SK-N-SH treated with all-trans-retinoic acid at 6 μM for 48 hours (cell line): ENCODE data around the gene SUCLA2.
A peak's percentile ranks its signal among the peaks of the same experiment; 100 is the strongest.
"Not testable (repeated sequence)": the region's sequence is repeated elsewhere in the genome, so short reads cannot be mapped to it uniquely, and the experiment has no call there.

Experiments used
- ATAC-seq: fragments of 200-7000 bp; cut with Tn5 transposase; 3 replicates; pipeline ENCODE4 v1.9.1; 2020; ENCODE audit warnings: mild to moderate bottlenecking, moderate library complexity
- ARNTL ChIP-seq: fragments of 450-650 bp; formaldehyde crosslinking; IDR thresholded peaks from 2 replicates; pipeline ENCODE4 v1.5.0; 2020; ENCODE audit warnings: low read depth, mild to moderate bottlenecking, moderate library complexity, borderline replicate concordance
- BACH2 ChIP-seq: fragments of 250-450 bp; sonication (Bioruptor Pico); IDR thresholded peaks from 2 replicates; pipeline ENCODE4 v1.9.0; 2021; ENCODE audit warnings: mild to moderate bottlenecking, borderline replicate concordance
- CSDC2 ChIP-seq: fragments of 250-450 bp; sonication (Bioruptor Pico); IDR thresholded peaks from 2 replicates; pipeline ENCODE4 v1.5.0; 2020; ENCODE audit warnings: mild to moderate bottlenecking, moderate library complexity
- ESRRG ChIP-seq: fragments of 250-450 bp; sonication (Bioruptor Pico); IDR thresholded peaks from 2 replicates; pipeline ENCODE4 v1.6.1; 2021; ENCODE audit warnings: mild to moderate bottlenecking
- GLIS3 ChIP-seq: fragments of 250-450 bp; sonication (Bioruptor Pico); IDR thresholded peaks from 2 replicates; pipeline ENCODE4 v1.5.0; 2020; ENCODE audit warnings: mild to moderate bottlenecking, moderate library complexity
- ISL1 ChIP-seq: fragments of 250-450 bp; sonication (Bioruptor Pico); IDR thresholded peaks from 2 replicates; pipeline ENCODE4 v2.1.2; 2022; ENCODE audit warnings: mild to moderate bottlenecking, moderate library complexity
- OSR1 ChIP-seq: fragments of 250-450 bp; sonication (Bioruptor Pico); IDR thresholded peaks from 2 replicates; pipeline ENCODE4 v1.8.0; 2022; ENCODE audit warnings: moderate library complexity, mild to moderate bottlenecking, inconsistent platforms
- PPARA ChIP-seq: fragments of 250-450 bp; sonication (Bioruptor Pico); IDR thresholded peaks from 2 replicates; pipeline ENCODE4 v1.5.0; 2020; ENCODE audit warnings: mild to moderate bottlenecking, borderline replicate concordance
- RARB ChIP-seq: fragments of 250-450 bp; sonication (Bioruptor Pico); IDR thresholded peaks from 2 replicates; pipeline ENCODE4 v1.8.0; 2021; ENCODE audit warnings: mild to moderate bottlenecking, moderate library complexity
- SNAI2 ChIP-seq: fragments of 250-450 bp; sonication (Bioruptor Pico); IDR thresholded peaks from 2 replicates; pipeline ENCODE4 v1.5.0; 2020; ENCODE audit warnings: mild to moderate bottlenecking, moderate library complexity
- TCF4 ChIP-seq: fragments of 250-450 bp; sonication (Bioruptor Pico); IDR thresholded peaks from 2 replicates; pipeline ENCODE4 v1.8.0; 2021; ENCODE audit warnings: mild to moderate bottlenecking, moderate library complexity, borderline replicate concordance
- TOX ChIP-seq: fragments of 250-450 bp; sonication (Bioruptor Pico); IDR thresholded peaks from 2 replicates; pipeline ENCODE4 v1.8.0; 2021; ENCODE audit warnings: mild to moderate bottlenecking, moderate library complexity, borderline replicate concordance
- ZC3H10 ChIP-seq: fragments of 250-450 bp; sonication (Bioruptor Pico); IDR thresholded peaks from 2 replicates; pipeline ENCODE4 v1.5.1; 2021; ENCODE audit warnings: mild to moderate bottlenecking, moderate library complexity
- ZFP30 ChIP-seq: fragments of 450-650 bp; formaldehyde crosslinking; IDR thresholded peaks from 2 replicates; pipeline ENCODE4 v1.5.0; 2022; ENCODE audit warnings: mild to moderate bottlenecking, moderate library complexity
- ZNF565 ChIP-seq: fragments of 450-650 bp; formaldehyde crosslinking; conservative IDR thresholded peaks from 2 replicates; pipeline ENCODE4 v1.5.0; 2020; ENCODE audit warnings: low read depth, mild to moderate bottlenecking, moderate library complexity
- ZNF70 ChIP-seq: fragments of 450-650 bp; formaldehyde crosslinking; IDR thresholded peaks from 2 replicates; pipeline ENCODE4 v1.5.0; 2020; ENCODE audit warnings: mild to moderate bottlenecking, moderate library complexity
- ZNF8 ChIP-seq: fragments of 450-650 bp; formaldehyde crosslinking; IDR thresholded peaks from 2 replicates; pipeline ENCODE4 v1.5.0; 2020; ENCODE audit warnings: mild to moderate bottlenecking, moderate library complexity
- TF ChIP-seq, protein P1 (sequence below): fragments of 250-450 bp; sonication (Bioruptor Pico); IDR thresholded peaks from 2 replicates; pipeline ENCODE4 v1.5.1; 2020; ENCODE audit warnings: low read depth, mild to moderate bottlenecking, moderate library complexity
- TF ChIP-seq, protein P2 (sequence below): fragments of 250-450 bp; sonication (Bioruptor Pico); IDR thresholded peaks from 2 replicates; pipeline ENCODE4 v1.5.1; 2021; ENCODE audit warnings: mild to moderate bottlenecking, moderate library complexity
- TF ChIP-seq, protein P3 (sequence below): fragments of 250-450 bp; sonication (Bioruptor Pico); IDR thresholded peaks from 2 replicates; pipeline ENCODE4 v1.8.0; 2021; ENCODE audit warnings: low read depth, mild to moderate bottlenecking, moderate library complexity, borderline replicate concordance
- TF ChIP-seq, protein P4 (sequence below): fragments of 250-450 bp; sonication (Bioruptor Pico); IDR thresholded peaks from 2 replicates; pipeline ENCODE4 v1.5.0; 2020; ENCODE audit warnings: mild to moderate bottlenecking, moderate library complexity
- TF ChIP-seq, protein P5 (sequence below): fragments of 250-450 bp; sonication (Bioruptor Pico); IDR thresholded peaks from 2 replicates; pipeline ENCODE4 v1.8.0; 2020; ENCODE audit warnings: mild to moderate bottlenecking, moderate library complexity, borderline replicate concordance

SUCLA2 gene

DNA sequence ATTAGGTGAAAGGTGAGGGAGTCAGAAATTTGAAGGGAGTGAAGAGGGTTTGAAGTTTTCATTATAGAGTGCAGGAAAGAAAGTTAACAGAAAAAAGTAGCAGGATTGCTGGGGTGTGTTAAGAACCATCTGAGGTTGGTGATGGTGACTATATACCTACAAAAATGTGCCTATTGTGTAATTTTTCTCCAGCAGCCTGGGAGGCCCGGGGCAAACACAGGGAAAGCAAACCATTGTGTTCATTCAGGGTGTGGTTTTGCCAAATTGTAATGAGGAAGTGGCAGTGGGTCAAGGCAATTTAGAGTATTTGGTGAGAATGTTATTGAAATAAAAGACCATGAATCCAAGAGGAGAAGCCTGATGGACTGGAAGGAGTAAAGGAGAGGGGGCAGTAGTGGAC, 8.2 kb upstream of the SUCLA2 start:
- TF ChIP-seq ARNTL (CRISPR knock-in tag), result no peak
- TF ChIP-seq ESRRG (CRISPR knock-in tag), result no peak
- no peak for TF ChIP-seq PPARA (CRISPR knock-in tag)
- ATAC-seq, result no peak

DNA sequence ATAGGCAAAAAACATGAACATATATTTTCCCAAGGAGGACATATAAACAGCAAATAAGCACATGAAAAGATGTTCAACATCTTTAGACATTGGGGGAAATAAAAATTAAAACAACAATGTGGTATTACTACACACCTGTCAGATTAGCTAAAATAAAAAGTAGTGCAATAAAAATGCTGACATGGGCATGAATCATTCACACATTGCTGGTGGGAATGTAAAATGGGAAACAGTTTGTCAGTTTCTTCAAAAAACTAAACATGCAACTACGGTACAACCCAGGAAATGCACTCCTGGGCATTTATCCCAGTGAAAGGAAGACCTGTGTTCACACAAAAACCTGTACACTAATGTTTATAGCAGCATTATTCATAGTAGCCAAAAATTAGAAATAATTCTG, 5.3 kb upstream of the SUCLA2 start:
- ATAC-seq, result no peak
- TF ChIP-seq GLIS3 (CRISPR knock-in tag), result no peak
- TF ChIP-seq ZNF565 (CRISPR knock-in tag), result no peak

DNA sequence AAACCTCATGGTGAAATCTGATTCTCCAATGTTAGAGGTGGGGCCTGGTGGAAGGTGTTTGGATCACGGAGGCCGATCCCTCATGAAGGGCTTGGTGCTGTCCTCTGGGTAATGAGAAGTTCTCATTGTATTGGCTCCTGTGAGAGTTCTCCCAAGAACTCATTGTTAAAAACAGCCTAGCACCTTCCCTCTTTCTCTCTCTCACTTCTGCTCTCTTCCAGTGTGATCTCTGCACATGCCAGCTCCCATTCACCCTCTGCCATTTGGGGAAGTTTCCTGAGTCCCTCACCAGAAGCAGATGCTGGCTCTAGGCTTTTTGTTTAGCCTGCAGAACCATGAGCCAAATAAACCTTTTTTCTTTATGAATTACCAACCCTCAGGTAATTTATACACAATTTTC, 3.1 kb upstream of the SUCLA2 start:
- ATAC-seq, result no peak
- TF ChIP-seq ZNF70, result no peak
- no peak for TF ChIP-seq ZFP30
- TF ChIP-seq ZNF8 (CRISPR knock-in tag), result no peak
- no peak for TF ChIP-seq ESRRG (CRISPR knock-in tag)
- TF ChIP-seq TOX (CRISPR knock-in tag), result no peak
- TF ChIP-seq, protein P1, sequence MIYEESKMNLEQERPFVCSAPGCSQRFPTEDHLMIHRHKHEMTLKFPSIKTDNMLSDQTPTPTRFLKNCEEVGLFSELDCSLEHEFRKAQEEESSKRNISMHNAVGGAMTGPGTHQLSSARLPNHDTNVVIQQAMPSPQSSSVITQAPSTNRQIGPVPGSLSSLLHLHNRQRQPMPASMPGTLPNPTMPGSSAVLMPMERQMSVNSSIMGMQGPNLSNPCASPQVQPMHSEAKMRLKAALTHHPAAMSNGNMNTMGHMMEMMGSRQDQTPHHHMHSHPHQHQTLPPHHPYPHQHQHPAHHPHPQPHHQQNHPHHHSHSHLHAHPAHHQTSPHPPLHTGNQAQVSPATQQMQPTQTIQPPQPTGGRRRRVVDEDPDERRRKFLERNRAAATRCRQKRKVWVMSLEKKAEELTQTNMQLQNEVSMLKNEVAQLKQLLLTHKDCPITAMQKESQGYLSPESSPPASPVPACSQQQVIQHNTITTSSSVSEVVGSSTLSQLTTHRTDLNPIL (CRISPR knock-in tag), result no peak
- no peak for TF ChIP-seq BACH2 (CRISPR knock-in tag)
- no peak for TF ChIP-seq ISL1
- TF ChIP-seq ZNF565 (CRISPR knock-in tag), result no peak
- no peak for TF ChIP-seq OSR1 (CRISPR knock-in tag)
- no peak for TF ChIP-seq RARB
- TF ChIP-seq, protein P2, sequence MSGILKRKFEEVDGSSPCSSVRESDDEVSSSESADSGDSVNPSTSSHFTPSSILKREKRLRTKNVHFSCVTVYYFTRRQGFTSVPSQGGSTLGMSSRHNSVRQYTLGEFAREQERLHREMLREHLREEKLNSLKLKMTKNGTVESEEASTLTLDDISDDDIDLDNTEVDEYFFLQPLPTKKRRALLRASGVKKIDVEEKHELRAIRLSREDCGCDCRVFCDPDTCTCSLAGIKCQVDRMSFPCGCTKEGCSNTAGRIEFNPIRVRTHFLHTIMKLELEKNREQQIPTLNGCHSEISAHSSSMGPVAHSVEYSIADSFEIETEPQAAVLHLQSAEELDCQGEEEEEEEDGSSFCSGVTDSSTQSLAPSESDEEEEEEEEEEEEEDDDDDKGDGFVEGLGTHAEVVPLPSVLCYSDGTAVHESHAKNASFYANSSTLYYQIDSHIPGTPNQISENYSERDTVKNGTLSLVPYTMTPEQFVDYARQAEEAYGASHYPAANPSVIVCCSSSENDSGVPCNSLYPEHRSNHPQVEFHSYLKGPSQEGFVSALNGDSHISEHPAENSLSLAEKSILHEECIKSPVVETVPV (CRISPR knock-in tag), result no peak
- no peak for TF ChIP-seq SNAI2 (CRISPR knock-in tag)
- TF ChIP-seq, protein P3, sequence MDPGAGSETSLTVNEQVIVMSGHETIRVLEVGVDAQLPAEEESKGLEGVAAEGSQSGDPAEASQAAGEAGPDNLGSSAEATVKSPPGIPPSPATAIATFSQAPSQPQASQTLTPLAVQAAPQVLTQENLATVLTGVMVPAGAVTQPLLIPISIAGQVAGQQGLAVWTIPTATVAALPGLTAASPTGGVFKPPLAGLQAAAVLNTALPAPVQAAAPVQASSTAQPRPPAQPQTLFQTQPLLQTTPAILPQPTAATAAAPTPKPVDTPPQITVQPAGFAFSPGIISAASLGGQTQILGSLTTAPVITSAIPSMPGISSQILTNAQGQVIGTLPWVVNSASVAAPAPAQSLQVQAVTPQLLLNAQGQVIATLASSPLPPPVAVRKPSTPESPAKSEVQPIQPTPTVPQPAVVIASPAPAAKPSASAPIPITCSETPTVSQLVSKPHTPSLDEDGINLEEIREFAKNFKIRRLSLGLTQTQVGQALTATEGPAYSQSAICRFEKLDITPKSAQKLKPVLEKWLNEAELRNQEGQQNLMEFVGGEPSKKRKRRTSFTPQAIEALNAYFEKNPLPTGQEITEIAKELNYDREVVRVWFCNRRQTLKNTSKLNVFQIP (CRISPR knock-in tag), result no peak
- no peak for TF ChIP-seq GLIS3 (CRISPR knock-in tag)
- no peak for TF ChIP-seq ARNTL (CRISPR knock-in tag)

DNA sequence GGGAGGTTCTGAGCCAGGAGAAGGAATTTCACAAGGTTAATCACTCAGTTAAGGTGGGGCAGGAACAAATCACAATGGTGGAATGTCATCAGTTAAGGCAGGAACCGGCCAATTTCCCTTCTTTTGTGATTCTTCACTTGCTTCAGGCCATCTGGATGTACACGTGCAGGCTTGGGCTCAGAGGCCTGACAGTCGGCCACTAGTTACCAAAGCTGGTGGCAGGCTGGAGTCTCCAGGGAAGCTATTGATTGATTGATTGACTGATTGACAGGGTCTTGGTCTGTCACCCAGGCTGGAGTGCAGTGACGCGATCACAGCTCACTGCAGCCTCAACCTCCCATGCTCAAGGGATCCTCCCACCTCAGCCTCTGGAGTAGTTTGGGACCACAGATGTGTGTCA, 926 bp upstream of the SUCLA2 start:
- not testable (repeated sequence) for ATAC-seq

DNA sequence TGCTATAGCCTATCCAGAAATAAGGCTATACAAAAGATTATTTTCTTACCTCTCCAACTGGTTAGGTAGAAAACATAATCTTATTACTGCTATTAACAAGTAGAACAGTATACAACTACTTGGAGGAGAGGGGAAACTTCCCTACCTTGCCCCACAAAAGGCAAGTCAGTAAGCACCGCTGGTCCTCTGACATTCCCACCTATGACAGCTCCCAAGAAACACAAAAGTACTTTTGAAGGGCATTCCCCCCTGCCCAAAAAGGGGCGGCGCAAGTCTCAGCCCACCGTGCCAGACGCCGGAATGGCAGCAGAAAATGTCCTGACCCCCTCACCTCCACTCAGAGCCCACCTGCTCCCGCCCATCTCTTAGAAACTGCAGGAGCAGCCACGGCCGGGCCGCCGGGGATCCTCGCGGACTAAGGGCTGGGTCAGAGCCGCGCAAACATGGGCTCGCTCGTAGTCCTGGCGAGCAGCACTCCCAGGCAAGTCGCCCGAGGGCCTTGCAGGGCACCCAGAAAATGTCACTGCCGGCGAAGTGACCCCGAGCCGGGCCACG, 437 bp downstream of the SUCLA2 start:
- ATAC-seq, result peak; percentile 58
- no peak for TF ChIP-seq ZNF8 (CRISPR knock-in tag)
- TF ChIP-seq RARB, result no peak
- no peak for TF ChIP-seq OSR1 (CRISPR knock-in tag)
- TF ChIP-seq TCF4 (CRISPR knock-in tag), result no peak
- TF ChIP-seq, protein P2 (CRISPR knock-in tag), result no peak
- no peak for TF ChIP-seq BACH2 (CRISPR knock-in tag)
- TF ChIP-seq, protein P3 (CRISPR knock-in tag), result no peak
- no peak for TF ChIP-seq ZNF565 (CRISPR knock-in tag)
- TF ChIP-seq, protein P4, sequence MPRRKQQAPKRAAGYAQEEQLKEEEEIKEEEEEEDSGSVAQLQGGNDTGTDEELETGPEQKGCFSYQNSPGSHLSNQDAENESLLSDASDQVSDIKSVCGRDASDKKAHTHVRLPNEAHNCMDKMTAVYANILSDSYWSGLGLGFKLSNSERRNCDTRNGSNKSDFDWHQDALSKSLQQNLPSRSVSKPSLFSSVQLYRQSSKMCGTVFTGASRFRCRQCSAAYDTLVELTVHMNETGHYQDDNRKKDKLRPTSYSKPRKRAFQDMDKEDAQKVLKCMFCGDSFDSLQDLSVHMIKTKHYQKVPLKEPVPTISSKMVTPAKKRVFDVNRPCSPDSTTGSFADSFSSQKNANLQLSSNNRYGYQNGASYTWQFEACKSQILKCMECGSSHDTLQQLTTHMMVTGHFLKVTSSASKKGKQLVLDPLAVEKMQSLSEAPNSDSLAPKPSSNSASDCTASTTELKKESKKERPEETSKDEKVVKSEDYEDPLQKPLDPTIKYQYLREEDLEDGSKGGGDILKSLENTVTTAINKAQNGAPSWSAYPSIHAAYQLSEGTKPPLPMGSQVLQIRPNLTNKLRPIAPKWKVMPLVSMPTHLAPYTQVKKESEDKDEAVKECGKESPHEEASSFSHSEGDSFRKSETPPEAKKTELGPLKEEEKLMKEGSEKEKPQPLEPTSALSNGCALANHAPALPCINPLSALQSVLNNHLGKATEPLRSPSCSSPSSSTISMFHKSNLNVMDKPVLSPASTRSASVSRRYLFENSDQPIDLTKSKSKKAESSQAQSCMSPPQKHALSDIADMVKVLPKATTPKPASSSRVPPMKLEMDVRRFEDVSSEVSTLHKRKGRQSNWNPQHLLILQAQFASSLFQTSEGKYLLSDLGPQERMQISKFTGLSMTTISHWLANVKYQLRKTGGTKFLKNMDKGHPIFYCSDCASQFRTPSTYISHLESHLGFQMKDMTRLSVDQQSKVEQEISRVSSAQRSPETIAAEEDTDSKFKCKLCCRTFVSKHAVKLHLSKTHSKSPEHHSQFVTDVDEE, result no peak
- no peak for TF ChIP-seq ESRRG (CRISPR knock-in tag)
- no peak for TF ChIP-seq ISL1
- no peak for TF ChIP-seq ZC3H10 (CRISPR knock-in tag)
- TF ChIP-seq, protein P5, sequence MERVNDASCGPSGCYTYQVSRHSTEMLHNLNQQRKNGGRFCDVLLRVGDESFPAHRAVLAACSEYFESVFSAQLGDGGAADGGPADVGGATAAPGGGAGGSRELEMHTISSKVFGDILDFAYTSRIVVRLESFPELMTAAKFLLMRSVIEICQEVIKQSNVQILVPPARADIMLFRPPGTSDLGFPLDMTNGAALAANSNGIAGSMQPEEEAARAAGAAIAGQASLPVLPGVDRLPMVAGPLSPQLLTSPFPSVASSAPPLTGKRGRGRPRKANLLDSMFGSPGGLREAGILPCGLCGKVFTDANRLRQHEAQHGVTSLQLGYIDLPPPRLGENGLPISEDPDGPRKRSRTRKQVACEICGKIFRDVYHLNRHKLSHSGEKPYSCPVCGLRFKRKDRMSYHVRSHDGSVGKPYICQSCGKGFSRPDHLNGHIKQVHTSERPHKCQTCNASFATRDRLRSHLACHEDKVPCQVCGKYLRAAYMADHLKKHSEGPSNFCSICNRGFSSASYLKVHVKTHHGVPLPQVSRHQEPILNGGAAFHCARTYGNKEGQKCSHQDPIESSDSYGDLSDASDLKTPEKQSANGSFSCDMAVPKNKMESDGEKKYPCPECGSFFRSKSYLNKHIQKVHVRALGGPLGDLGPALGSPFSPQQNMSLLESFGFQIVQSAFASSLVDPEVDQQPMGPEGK (CRISPR knock-in tag), result no peak
- no peak for TF ChIP-seq GLIS3 (CRISPR knock-in tag)
- TF ChIP-seq CSDC2 (CRISPR knock-in tag), result no peak
- TF ChIP-seq, all 23 proteins: peak for 0
